Measurements from ENCODE around the gene ST3GAL3. TPM values are rescaled to one million over a fixed set of nuclear protein-coding genes. Genes with fewer than 3 reads are reported as not detected.

Gene ST3GAL3
- total and polyA plus RNA-seq, 2 experiments from 2014 or later, result 4.5 to 7.0 TPM

GRCh38 chr1:43914576-43915525 is 207.5 kb downstream of the ST3GAL3 start:
- H3K36me3 ChIP-seq (ENCODE audit: insufficient read depth), result no peaks in the 10 kb centered on the region
- H3K4me3 Mint-ChIP-seq, result no peak overlapping the region
- no peak overlapping the region for H3K27ac ChIP-seq (ENCODE audit: low read depth)
- peaks cover 5% of the 10 kb centered on the region; the same call in 1 of the 2 replicates for H3K9me2 ChIP-seq (ENCODE audit: insufficient read depth)
- DNase-seq (ENCODE audit: low spot score) (no peak), ATAC-seq (peak; percentile 15; the same call in 1 of the 3 replicates)
- no peak overlapping the region for H2AFZ ChIP-seq
- H3K9me3 Mint-ChIP-seq, result no peaks in the 10 kb centered on the region
- no peaks in the 10 kb centered on the region for H3K36me3 Mint-ChIP-seq (ENCODE audit: low read depth)
- H3K27ac Mint-ChIP-seq, result no peak overlapping the region
- H3K79me2 ChIP-seq (replicated peaks; ENCODE audit: insufficient read depth), result no peaks in the 10 kb centered on the region
- H3K27me3 Mint-ChIP-seq (ENCODE audit: insufficient read depth, low read depth, poor library complexity), result peaks cover 6% of the 10 kb centered on the region
- no peak overlapping the region for H3K4me2 ChIP-seq
- no peaks in the 10 kb centered on the region for H3F3A ChIP-seq (replicated peaks; ENCODE audit: low read depth)
- no peaks in the 10 kb centered on the region for H3K27me3 ChIP-seq (ENCODE audit: insufficient read depth)
- no peaks in the 10 kb centered on the region for H4K20me1 ChIP-seq (replicated peaks; ENCODE audit: insufficient read depth)
- H3K4me1 ChIP-seq (ENCODE audit: insufficient read depth), result peaks cover 22% of the 10 kb centered on the region
- TF ChIP-seq ZNF331 (CRISPR knock-in tag; IDR thresholded peaks at IDR 0.05; ENCODE audit: low read depth) (no peak), STAT1 (IDR thresholded peaks at IDR 0.05; ENCODE audit: unreplicated experiment) (no peak), EZH2phosphoT487 (IDR thresholded peaks at IDR 0.05; ENCODE audit: unreplicated experiment) (no peak), REST (IDR thresholded peaks at IDR 0.05; ENCODE audit: unreplicated experiment) (no peak), EZH2 (IDR thresholded peaks at IDR 0.05; ENCODE audit: low read depth, unreplicated experiment) (no peak), CREB1 (CRISPR knock-in tag; IDR thresholded peaks at IDR 0.05; ENCODE audit: low read depth) (no peak), ZNF462 (CRISPR knock-in tag; IDR thresholded peaks at IDR 0.05) (no peak), POLR2AphosphoS5 (IDR thresholded peaks at IDR 0.05; ENCODE audit: low read depth) (no peak), NANOG (IDR thresholded peaks at IDR 0.05; ENCODE audit: borderline replicate concordance) (no peak)
- no peak overlapping the region for H3K4me3 ChIP-seq
- peaks cover 31% of the 10 kb centered on the region for H3K4me1 Mint-ChIP-seq

Measured in GM23338 (cell line).